GM13976 (cell line): Measurements from ENCODE around the gene C14orf119.

ENCODE experiments used
- DNase-seq: peaks from one replicate; pipeline ENCODE4 v3.0.0; 2012; ENCODE audit warnings: low spot score
- in situ Hi-C: fragments of 300-500 bp; cut with MboI; formaldehyde crosslinking; loops from one replicate; pipeline ENCODE4 v1.12.0; 2022; ENCODE audit warnings: low sequenced_read_pairs, mixed read lengths, inconsistent platforms; ENCODE audit not compliant: unreplicated experiment
- TF ChIP-seq, protein P1 (sequence below): IDR thresholded peaks from 2 replicates; pipeline ENCODE4 v1.5.1; 2012; ENCODE audit warnings: borderline replicate concordance, mild to moderate bottlenecking; ENCODE audit not compliant: insufficient read depth; ENCODE audit errors: extremely low read depth, missing control alignments, control extremely low read depth

The C14orf119 gene

GRCh38 chr14:23095196-23096108 is at the start of gene C14orf119:
Gene C14orf119 (plus strand): TSS chr14:23095505. CDS start chr14:23097659, 2,154 bp downstream.
- TF ChIP-seq, protein P1, sequence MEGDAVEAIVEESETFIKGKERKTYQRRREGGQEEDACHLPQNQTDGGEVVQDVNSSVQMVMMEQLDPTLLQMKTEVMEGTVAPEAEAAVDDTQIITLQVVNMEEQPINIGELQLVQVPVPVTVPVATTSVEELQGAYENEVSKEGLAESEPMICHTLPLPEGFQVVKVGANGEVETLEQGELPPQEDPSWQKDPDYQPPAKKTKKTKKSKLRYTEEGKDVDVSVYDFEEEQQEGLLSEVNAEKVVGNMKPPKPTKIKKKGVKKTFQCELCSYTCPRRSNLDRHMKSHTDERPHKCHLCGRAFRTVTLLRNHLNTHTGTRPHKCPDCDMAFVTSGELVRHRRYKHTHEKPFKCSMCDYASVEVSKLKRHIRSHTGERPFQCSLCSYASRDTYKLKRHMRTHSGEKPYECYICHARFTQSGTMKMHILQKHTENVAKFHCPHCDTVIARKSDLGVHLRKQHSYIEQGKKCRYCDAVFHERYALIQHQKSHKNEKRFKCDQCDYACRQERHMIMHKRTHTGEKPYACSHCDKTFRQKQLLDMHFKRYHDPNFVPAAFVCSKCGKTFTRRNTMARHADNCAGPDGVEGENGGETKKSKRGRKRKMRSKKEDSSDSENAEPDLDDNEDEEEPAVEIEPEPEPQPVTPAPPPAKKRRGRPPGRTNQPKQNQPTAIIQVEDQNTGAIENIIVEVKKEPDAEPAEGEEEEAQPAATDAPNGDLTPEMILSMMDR: no peak
- in situ Hi-C loops: no loop called here
- peak; percentile 99 for DNase-seq

- in situ Hi-C loops: no loop called here
- TF ChIP-seq, protein P1: no peak
- no peak for DNase-seq
These were observed 48.2 kb upstream of the C14orf119 start for GRCh38 chr14:23047034-23047634.

DNA sequence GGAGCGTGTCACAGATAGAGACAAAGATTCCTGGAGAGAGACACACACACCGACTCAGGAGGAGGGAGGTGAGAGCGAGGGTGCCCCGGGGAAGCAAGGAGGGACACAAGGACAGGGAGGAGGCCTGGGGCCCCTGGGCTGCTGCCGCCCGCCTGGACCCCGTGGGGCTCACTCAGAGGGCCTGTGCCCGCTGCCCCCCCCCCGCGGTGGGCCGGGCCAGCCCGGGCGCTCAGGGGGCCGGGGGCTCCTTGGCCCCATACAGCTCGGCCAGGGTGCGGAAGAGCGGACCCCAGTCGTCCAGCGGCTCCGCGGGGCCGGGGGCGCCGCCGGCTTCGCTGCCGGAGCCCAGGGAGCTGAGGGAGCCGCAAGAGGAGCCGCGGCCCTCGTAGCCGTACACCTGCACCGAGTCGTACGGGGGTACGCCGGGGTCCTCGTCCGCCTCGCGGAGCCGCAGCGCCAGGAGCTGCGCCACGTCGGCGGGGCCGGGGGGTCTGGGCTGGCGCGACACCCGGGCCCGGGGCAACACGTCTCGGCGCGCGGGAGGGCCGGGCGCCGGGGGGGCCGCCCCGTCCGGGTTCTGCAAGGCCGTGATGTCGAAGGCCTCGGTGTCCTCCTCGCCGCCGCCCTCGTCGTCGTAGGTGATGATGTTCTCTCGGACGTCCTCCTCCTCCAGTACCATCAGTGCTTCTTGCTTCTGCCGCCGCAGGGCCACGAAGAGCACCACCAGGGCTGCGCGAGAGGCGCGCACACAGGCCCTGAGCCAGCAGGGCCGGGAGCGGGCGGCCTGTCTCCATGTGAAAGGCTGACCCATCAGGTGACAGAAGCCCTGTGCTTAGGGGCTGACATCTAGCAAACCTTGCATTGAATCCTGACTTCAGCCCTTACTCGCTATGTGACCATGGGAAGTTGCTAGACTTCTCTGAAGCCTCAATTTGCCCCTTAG is 47.3 kb upstream of the C14orf119 start:
- no peak for DNase-seq
- in situ Hi-C loops: no loop called here
- TF ChIP-seq, protein P1: no peak

DNA sequence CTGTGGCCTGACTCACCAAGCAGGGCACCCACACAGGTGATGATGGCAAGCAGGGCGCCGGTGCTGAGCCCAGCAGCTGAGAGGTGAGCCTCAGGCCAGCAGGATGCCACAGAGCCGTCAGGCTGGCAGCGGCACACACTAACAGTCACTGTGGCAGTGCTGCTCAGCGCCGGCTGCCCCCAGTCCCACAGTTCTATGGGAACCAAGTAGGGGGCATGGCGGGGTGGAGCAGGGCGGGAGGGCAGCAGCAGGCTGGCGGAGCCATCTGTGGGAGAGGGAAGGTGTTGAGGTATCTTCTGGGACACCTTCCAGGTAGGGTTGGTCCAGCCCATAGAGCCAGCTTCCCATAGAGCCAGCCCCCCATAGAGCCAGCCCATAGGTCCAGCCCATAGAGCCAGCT is 46.3 kb upstream of the C14orf119 start:
- in situ Hi-C loops: no loop called here
- DNase-seq: no peak
- TF ChIP-seq, protein P1: no peak

DNA sequence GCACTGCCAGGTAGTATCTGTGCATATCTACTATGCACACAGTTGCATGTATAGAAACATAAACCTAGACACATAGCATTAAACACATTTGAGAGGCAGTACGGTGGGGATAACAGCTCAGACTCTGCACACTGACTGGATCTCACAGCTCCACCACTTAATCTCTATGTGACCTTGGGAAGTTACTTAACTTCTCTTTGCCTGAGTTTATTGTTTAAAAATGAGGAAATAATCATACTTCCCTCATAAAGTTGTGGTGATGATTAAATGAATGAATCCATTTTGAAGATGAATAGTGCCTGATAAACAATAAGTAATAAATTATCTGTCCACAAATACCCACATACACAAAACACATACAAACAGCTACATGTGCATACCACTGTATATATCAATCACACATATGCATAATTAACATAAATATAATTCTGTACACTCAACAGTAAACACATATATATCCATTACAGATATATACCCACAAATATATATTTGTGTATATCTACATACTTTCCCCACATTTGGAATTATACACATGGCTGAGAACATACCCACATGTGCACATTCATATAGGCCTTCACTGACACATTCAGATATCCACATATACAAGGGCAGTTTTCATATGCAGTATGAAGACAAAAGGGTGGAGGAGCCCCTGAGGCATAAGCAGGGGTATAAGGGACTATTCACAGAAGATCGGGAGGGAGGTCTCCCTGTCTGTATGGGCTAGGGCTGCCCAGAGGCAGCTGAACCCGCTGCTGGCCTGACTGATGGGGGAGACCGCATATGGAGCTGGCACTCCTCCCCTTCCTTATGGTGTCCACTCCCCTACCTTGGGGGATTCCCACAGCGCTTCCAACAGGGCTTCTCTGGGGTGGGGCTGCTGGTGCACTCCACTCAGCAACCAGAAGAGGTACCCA is 43.9 kb upstream of the C14orf119 start:
- no peak for DNase-seq
- in situ Hi-C loops: loop anchor here (5.0 kb wide), 1 partner anchor 64 kb away; no protein-coding TSS in a partner anchor
- TF ChIP-seq, protein P1: no peak
